IPS-11a (cell line): Measurements from ENCODE around the gene PLEKHA7.
"Not testable (repeated sequence)": the region's sequence is repeated elsewhere in the genome, so short reads cannot be mapped to it uniquely, and the experiment has no call there.

ENCODE experiments used
- H3K4me3 ChIP-seq: one replicate; pipeline ENCODE4 v1.5.1; 2013; ENCODE audit warnings: low read depth, low read length, control low read depth

PLEKHA7 gene

GRCh38 chr11:16889905-16890304 is 124.3 kb downstream of the PLEKHA7 start:
- no peak overlapping the region for H3K4me3 ChIP-seq

DNA sequence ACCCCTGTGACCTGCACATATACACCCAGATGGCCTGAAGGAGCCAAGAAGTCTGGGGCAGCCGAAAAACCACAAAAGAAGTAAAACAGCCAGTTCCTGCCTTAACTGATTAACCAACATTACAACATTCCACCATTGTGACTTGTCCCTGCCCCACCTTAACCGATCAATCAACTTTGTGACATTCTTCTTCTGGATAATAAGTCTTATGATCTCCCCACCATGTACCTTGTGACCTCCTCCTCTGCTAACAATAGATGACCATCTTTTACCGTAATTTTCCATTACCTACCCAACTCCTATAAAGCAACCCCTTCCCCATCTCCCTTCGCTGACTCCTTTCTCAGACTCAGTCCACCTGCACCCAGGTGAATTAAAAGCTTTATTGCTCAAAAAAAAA is 125.2 kb downstream of the PLEKHA7 start:
- H3K4me3 ChIP-seq, result not testable (repeated sequence)

GRCh38 chr11:16887887-16888286 is 126.3 kb downstream of the PLEKHA7 start:
- not testable (repeated sequence) for H3K4me3 ChIP-seq

DNA sequence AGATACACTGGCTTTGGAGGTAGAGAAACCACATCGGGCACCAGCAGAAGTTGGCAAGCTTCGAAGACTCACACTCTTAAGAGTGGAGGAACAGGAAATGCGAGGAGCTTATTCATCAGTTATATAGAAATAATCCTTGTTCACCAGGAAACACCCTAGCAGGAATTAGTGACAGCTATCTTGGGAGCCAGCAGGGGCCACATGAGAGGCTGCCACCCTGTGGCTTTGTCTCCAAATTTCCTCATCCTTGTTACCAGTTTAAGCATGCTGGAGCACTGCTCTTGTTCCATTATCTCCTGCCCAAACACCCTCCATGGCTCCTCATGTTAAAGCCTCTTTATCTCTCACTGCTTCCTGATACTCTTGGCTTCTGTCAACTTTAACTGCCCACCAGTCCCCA is 131.0 kb downstream of the PLEKHA7 start:
- H3K4me3 ChIP-seq, result no peak overlapping the region

DNA sequence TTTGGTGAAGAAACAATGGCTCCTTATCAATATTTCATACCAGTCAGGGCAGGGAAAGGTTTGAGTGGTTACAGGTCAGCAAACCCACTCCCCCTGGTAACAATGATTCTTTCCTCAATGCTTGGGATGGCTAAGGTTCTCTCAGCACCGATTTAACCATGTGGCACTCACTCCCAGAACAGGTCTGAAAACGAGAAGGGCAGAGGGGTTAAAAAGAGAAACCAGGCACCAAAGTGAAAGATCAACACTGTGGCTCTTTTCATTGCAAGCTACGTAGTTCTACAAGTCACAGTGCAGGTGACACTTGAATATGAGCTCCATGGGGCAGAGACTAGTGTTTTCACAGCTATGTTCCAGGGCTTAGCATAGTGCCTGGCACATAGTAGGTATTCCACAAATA is 132.4 kb downstream of the PLEKHA7 start:
- no peak overlapping the region for H3K4me3 ChIP-seq

- H3K4me3 ChIP-seq, result no peak overlapping the region
Observed at GRCh38 chr11:16881074-16881709, 133.0 kb downstream of the PLEKHA7 start.

DNA sequence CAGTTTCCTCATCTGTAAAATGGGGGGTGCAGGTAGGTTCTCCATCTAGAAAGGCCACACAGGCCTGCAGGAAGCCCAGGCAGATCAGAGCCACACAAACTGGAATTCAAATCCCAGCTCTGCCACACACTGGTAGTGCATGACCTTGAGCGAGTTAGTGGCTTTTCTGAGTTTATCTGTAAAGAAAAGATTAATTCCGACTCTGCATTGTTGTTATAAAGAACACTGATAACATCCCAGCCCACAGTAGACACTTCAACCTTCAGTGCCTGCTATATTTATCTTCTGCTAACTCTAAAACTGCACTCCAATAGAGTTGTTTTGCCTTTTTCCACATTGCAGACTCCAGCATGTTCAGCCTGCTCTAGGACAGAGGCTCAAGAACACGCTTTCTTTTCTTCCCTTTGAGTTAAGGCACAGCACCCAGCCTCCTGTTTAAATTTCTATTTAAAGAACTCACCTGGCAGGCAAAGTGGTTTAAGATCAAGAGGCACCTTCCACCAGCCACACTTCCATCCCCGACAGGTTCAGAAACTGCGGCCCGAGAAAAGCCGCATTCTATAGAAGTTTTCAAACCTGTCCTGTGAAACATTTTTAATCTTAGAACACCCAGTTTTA is 133.9 kb downstream of the PLEKHA7 start:
- H3K4me3 ChIP-seq, result no peak overlapping the region

- no peak overlapping the region for H3K4me3 ChIP-seq
Observed at GRCh38 chr11:16879690-16880089, 134.5 kb downstream of the PLEKHA7 start.

DNA sequence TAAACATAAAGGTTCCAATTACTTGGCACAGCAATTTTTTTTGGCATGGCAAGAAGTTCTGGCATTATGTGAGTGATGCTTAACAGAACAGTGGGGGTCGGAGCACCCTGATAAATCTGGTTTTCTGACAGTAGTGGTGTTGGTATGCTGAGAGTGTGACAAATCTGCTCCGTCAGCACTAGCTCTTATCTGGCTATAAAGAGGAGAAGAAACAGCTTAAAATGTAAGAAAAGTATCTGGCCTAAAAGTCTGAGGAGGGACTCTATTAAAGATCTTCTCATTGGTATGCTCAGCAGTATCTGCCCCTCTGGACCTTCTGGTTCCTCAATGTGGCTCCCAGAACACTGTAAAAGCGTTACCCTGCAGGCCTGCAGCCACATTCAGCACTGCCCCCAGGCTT is 137.4 kb downstream of the PLEKHA7 start:
- no peak overlapping the region for H3K4me3 ChIP-seq

- H3K4me3 ChIP-seq, result no peak overlapping the region
Observed at GRCh38 chr11:16876053-16876752, 138.0 kb downstream of the PLEKHA7 start.

DNA sequence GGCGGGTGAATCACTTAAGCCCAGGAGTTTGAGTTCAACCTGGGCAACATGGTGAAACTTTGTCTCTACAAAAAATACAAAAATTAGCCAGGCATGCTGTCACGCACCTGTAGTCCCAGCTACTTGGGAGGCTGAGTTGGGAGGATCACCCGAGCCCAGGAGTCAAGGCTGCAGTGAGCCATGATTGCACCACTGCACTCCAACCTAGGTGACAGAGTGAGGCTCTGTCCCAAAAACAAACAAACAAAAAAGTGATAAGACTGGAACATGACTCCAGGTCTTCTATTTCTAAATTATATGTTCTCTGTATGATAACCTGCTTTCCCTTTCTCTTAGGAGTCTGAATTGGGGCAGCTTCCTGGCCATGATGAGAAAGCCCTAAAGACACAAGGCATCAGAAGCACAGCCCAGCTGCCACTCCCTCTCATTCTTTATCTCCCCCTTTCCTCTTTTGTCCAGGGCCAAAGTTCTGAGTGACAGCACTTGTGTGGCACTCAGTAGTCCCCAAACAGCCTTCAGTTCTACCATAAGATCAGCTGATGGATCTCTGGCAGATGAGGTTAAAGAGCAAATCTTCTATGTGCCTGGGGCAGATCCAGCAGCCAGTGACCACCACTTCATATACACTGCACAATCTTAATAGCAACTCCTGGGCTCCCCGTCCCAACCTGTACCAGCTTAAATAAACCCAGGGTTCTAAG is 139.8 kb downstream of the PLEKHA7 start:
- H3K4me3 ChIP-seq, result no peak overlapping the region

- no peak overlapping the region for H3K4me3 ChIP-seq
Observed at GRCh38 chr11:16873289-16873688, 140.9 kb downstream of the PLEKHA7 start.

- H3K4me3 ChIP-seq, result no peak overlapping the region
Observed at GRCh38 chr11:16871368-16871767, 142.8 kb downstream of the PLEKHA7 start.

- H3K4me3 ChIP-seq, result no peak overlapping the region
Observed at GRCh38 chr11:16867097-16867496, 147.1 kb downstream of the PLEKHA7 start.

- not testable (repeated sequence) for H3K4me3 ChIP-seq
Observed at GRCh38 chr11:16864428-16864827, 149.8 kb downstream of the PLEKHA7 start.

DNA sequence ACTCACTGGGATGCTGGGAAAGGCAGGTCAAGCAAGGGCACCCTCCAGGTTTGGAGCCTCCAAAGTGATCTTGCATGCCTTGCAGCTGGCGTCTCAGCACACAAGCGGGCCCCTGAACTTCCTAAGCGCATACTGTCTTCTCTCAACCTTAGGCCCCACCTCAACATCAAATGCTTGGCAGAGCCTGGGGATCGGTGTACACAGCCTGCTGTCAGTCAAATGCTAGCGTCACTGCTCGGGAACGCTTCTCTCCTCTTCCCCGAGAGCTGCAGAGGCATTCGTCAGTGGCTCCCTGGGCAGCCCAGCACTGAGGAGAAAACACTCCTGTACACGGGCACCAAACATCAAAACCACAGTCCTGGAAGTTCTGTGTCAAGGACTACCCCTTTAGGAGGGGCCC is 150.8 kb downstream of the PLEKHA7 start:
- H3K4me3 ChIP-seq, result no peak overlapping the region

- H3K4me3 ChIP-seq, result no peak overlapping the region
Observed at GRCh38 chr11:16862726-16863125, 151.5 kb downstream of the PLEKHA7 start.

GRCh38 chr11:16861862-16862261 is 152.4 kb downstream of the PLEKHA7 start:
- no peak overlapping the region for H3K4me3 ChIP-seq

DNA sequence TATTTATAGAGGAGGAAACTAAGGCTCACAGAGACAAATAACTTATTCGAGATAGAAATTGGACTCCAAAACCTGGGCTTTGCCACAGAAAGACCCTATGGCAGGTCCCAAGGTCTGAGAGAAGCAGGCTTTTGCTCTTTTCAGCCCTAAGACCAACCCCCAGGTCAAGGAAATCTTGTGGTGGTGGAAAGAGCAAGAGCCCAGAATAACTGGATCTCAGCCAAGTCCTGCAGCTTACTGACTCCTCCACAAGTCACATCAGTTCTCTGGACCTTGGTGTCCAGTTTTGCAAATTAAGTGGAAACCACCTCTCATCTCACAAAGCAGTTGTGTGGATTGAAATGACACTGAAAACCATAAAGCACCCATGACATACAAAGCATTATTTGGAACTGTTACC is 153.6 kb downstream of the PLEKHA7 start:
- no peak overlapping the region for H3K4me3 ChIP-seq

GRCh38 chr11:16859651-16860050 is 154.6 kb downstream of the PLEKHA7 start:
- H3K4me3 ChIP-seq, result no peak overlapping the region

GRCh38 chr11:16857186-16857585 is 157.0 kb downstream of the PLEKHA7 start:
- no peak overlapping the region for H3K4me3 ChIP-seq

- H3K4me3 ChIP-seq, result no peak overlapping the region
Observed at GRCh38 chr11:16856022-16856471, 158.2 kb downstream of the PLEKHA7 start.
